Stomach (tissue), 9 donors: ENCODE results near the gene EFCAB12. TPM values are rescaled to one million over a fixed set of nuclear protein-coding genes. Genes with fewer than 3 reads are reported as not detected.
A peak's percentile ranks its signal among the peaks of the same experiment; 100 is the strongest.

Experiments
- DNase-seq, 2 donors: peaks; one replicate each; pipeline versions ENCODE4 v3.0.0 to v3.0.0-alpha.2; 2013 to 2019
- H3K27ac ChIP-seq, 5 donors: fragments of 200-600 bp in 4 of 5; sonication (generic) in 4 of 5; one replicate each; pipeline ENCODE4 v1.5.1; 2013 to 2019; ENCODE audit warnings: mild to moderate bottlenecking in 1 of 5, moderate library complexity in 1 of 5
- H3K27me3 ChIP-seq, 3 donors: fragments of 200-600 bp; sonication (generic); one replicate each; pipeline ENCODE4 v1.5.1; 2017 to 2019; ENCODE audit warnings: mixed run types in 1 of 3
- H3K36me3 ChIP-seq, 4 donors: fragments of 200-600 bp; sonication (generic); 1 replicate in 3 of 4; 2 replicates in 1 of 4; pipeline ENCODE4 v1.5.1; 2016 to 2019
- H3K4me1 ChIP-seq, 4 donors: fragments of 200-600 bp; sonication (generic); one replicate each; pipeline ENCODE4 v1.5.1; 2016 to 2019
- H3K4me3 ChIP-seq, 4 donors: fragments of 200-600 bp; sonication (generic) in 3 of 4; one replicate each; pipeline ENCODE4 v1.5.1; 2016 to 2019; ENCODE audit warnings: mild to moderate bottlenecking in 1 of 4
- H3K9me3 ChIP-seq, 4 donors: fragments of 200-600 bp; sonication (generic); one replicate each; pipeline ENCODE4 v1.5.1; 2016 to 2019
- EP300 ChIP-seq: sonication (generic); formaldehyde crosslinking; IDR thresholded peaks from one replicate; pipeline ENCODE4 v1.6.1; 2017; ENCODE audit warnings: antibody characterized with exemption
- POLR2A ChIP-seq, 4 donors: fragments of 450-650 bp; IDR thresholded peaks; one replicate each; pipeline ENCODE4 v1.6.1; 2016; ENCODE audit warnings: antibody characterized with exemption in 4 of 4, control low read depth in 2 of 4, mild to moderate bottlenecking in 1 of 4, moderate library complexity in 1 of 4
- POLR2AphosphoS5 ChIP-seq, 3 donors: sonication (generic); formaldehyde crosslinking; IDR thresholded peaks; one replicate each; pipeline ENCODE4 v1.6.1; 2016; ENCODE audit warnings: antibody characterized with exemption in 3 of 3
- WGBS, 5 donors: extraction: QIAGEN DNeasy Blood & Tissue Kit in 3 of 5; methylation state at CpG; one replicate each; pipeline versions ENCODE4 v1.1.5 to v1.1.7; 2013 to 2018; 5-methylcytosine and 5-hydroxymethylcytosine counted together
- intact Hi-C: fragments of 100-400 bp; cut with DNase I; formaldehyde crosslinking; loops from one replicate; pipeline ENCODE4 v1.15.1; 2023; ENCODE audit warnings: low total_unique reads
- polyA plus RNA-seq, 3 donors: library from polyadenylated mRNA; stranded (reverse); fragments of 200-250 nt; gene quantifications; one replicate each; pipeline ENCODE4 v1.2.3, GENCODE V29; 2013
- total RNA-seq, 5 donors: library from RNA; depleted of rRNA; stranded (reverse); fragments of >200 nt; gene quantifications; one replicate each; pipeline versions ENCODE4 v1.1.0 to v1.2.3, GENCODE V29; 2014 to 2016
- TF ChIP-seq, protein P1 (sequence below), 7 experiments: fragments of 450-650 bp in 4 of 7; fragments of 200-600 bp in 3 of 7; sonication (generic) in 3 of 7; IDR thresholded peaks; one replicate each; pipeline ENCODE4 v1.5.1; 2016 to 2019; ENCODE audit warnings: antibody characterized with exemption in 7 of 7, control low read depth in 2 of 7, mild to moderate bottlenecking in 1 of 7
- donor health status: healthy with polysubstance abuse.
- donor health status: Bipolar disorder and iron deficiency.
- donor health status: healthy.

The EFCAB12 gene
- total and polyA plus RNA-seq, 8 donors, result 0.33 to 4.0 (median 1.8) TPM; not detected in 2

DNA sequence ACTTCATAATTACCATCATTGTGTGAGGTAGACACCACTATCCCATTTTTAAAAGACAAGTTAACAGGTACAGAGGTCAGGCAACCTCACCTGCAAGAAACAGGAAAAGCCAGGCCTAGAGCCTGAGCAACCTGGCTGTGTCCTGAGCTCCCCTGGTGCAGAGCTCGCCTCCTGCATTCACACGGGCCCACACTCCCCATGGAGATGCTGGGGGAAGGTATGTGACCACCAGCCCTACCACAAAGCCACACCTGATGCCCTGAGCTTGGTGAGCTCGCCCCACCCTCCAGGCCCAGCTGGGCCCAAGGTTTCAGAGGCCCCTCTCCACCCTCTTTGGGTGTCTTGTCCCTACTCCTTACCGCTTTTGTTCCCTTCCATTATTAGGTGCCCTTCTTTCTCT is 1.2 kb upstream of the EFCAB12 start:
- peaks cover 19 to 33% (median 28%) of the 10 kb centered on the region in 4 donors for H3K4me1 ChIP-seq
- WGBS, 5 donors, result 72 to 83% (median 81%) methylated on average over 4 of the region's 4 CpGs
- H3K9me3 ChIP-seq, result no peaks in the 10 kb centered on the region
- DNase-seq, result no peak
- no peaks in the 10 kb centered on the region for H3K27me3 ChIP-seq
- no peak overlapping the region for H3K4me3 ChIP-seq
- intact Hi-C loops, result no loop called here
- H3K27ac ChIP-seq, result peak overlapping the region in 3 of 5 donors; percentile 28 to 78 (median 72)
- TF ChIP-seq EP300, result no peak
- no peak for TF ChIP-seq POLR2A (IDR thresholded peaks at IDR 0.05)
- no peak for TF ChIP-seq POLR2AphosphoS5 (IDR thresholded peaks at IDR 0.05)
- TF ChIP-seq, protein P1, sequence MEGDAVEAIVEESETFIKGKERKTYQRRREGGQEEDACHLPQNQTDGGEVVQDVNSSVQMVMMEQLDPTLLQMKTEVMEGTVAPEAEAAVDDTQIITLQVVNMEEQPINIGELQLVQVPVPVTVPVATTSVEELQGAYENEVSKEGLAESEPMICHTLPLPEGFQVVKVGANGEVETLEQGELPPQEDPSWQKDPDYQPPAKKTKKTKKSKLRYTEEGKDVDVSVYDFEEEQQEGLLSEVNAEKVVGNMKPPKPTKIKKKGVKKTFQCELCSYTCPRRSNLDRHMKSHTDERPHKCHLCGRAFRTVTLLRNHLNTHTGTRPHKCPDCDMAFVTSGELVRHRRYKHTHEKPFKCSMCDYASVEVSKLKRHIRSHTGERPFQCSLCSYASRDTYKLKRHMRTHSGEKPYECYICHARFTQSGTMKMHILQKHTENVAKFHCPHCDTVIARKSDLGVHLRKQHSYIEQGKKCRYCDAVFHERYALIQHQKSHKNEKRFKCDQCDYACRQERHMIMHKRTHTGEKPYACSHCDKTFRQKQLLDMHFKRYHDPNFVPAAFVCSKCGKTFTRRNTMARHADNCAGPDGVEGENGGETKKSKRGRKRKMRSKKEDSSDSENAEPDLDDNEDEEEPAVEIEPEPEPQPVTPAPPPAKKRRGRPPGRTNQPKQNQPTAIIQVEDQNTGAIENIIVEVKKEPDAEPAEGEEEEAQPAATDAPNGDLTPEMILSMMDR (IDR thresholded peaks at IDR 0.05), result no peak
- H3K36me3 ChIP-seq, result peaks cover 25 to 47% (median 45%) of the 10 kb centered on the region in 4 donors

DNA sequence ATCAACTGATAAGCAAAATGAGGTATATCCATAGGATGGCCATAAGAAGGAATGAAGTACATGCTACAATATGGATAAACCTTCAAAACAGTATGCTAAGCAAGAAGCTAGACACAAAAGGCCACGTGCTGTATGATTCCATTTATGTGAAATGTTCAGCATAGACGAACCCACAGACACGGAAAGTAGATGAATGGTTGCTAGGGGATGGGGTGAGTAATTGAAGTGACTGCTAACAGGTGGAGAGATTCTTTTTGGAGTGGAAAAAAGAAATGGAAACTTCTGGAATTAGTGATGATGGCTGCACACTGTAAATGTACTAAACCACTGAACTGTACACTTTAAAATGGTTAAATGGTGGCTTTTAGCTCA is 630 bp upstream of the EFCAB12 start:
- H3K27me3 ChIP-seq, result no peaks in the 10 kb centered on the region
- no peak for DNase-seq
- WGBS, 5 donors, result 59 to 74% (median 67%) methylated on average over 3 of the region's 3 CpGs
- H3K4me3 ChIP-seq, result peak overlapping the region; percentile 50 to 78 (median 63)
- H3K4me1 ChIP-seq, result peaks cover 19 to 31% (median 24%) of the 10 kb centered on the region in 4 donors
- no peaks in the 10 kb centered on the region for H3K9me3 ChIP-seq
- peaks cover 25 to 44% (median 41%) of the 10 kb centered on the region in 4 donors for H3K36me3 ChIP-seq
- intact Hi-C loops, result no loop called here
- TF ChIP-seq, protein P1 (IDR thresholded peaks at IDR 0.05), result no peak
- TF ChIP-seq POLR2AphosphoS5 (IDR thresholded peaks at IDR 0.05), result no peak
- no peak for TF ChIP-seq EP300
- no peak for TF ChIP-seq POLR2A (IDR thresholded peaks at IDR 0.05)
- H3K27ac ChIP-seq, result peak overlapping the region in 4 of 5 donors; percentile 58 to 78 (median 66)

DNA sequence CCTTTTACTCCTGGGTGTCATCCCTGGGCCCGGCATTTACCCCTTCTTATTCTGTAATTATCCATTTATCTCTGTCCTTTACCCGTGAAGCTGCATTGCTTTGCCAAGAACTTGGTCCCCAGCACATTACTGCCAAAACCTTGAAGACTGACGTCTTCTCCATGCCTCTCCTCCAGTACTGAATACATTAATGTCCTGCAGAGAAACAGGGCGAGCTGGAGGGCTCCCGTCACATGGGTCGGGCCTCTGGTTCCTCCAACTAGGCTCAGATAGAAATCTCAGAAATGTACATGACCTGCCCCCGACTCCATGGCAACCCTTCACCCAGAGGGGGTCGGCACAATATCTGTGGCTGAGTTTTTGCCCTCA is 445 bp downstream of the EFCAB12 start:
- Histone ChIP-seq H3K4me3 (peak overlapping the region; percentile 50 to 78 (median 63)), H3K36me3 (peaks cover 16 to 34% (median 30%) of the 10 kb centered on the region in 4 donors), H3K4me1 (peaks cover 19 to 29% (median 20%) of the 10 kb centered on the region in 4 donors), H3K27me3 (no peaks in the 10 kb centered on the region), H3K27ac (peak overlapping the region in 1 of 5 donors; percentile 72), H3K9me3 (no peaks in the 10 kb centered on the region)
- intact Hi-C loops, result no loop called here
- TF ChIP-seq POLR2AphosphoS5 (IDR thresholded peaks at IDR 0.05) (no peak), EP300 (no peak), POLR2A (IDR thresholded peaks at IDR 0.05) (no peak)
- TF ChIP-seq, protein P1 (IDR thresholded peaks at IDR 0.05), result no peak
- WGBS, 5 donors, result 11 to 14% (median 12%) methylated on average over 6 to 8 of the region's 8 CpGs
- no peak for DNase-seq

DNA sequence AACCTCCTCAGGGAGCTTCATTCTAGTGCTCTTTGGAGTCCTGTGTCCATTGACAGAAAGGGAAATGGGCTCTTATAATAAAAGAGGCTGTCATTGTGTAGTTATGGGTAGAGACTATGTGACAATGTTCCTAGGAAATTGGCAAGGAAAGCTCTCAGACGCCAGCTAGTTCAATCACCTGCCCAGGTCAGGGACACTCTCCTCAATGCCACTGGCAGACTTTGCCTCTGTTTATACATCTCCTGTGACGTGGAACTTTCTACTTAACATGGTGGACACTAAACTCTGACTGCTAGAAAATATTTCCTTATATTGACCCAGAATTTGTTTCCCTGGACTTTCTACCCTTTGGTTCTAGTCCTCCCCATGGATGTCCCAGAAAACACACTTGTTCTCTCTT is 2.8 kb downstream of the EFCAB12 start:
- no peaks in the 10 kb centered on the region for H3K27me3 ChIP-seq
- no peak overlapping the region for H3K4me3 ChIP-seq
- TF ChIP-seq, protein P1 (IDR thresholded peaks at IDR 0.05), result no peak
- TF ChIP-seq POLR2A (IDR thresholded peaks at IDR 0.05) (no peak), EP300 (no peak), POLR2AphosphoS5 (IDR thresholded peaks at IDR 0.05) (no peak)
- intact Hi-C loops, result no loop called here
- peaks cover 19 to 29% (median 20%) of the 10 kb centered on the region in 4 donors for H3K4me1 ChIP-seq
- WGBS, 5 donors, result 45 to 82% (median 57%) methylated on average over 2 of the region's 2 CpGs
- peaks cover 0 to 10% (median 7%) of the 10 kb centered on the region in 4 donors for H3K36me3 ChIP-seq
- H3K9me3 ChIP-seq, result no peaks in the 10 kb centered on the region
- no peak overlapping the region for H3K27ac ChIP-seq
- no peak for DNase-seq
